ENCODE results near the gene PHF23.

PHF23 gene

DNA sequence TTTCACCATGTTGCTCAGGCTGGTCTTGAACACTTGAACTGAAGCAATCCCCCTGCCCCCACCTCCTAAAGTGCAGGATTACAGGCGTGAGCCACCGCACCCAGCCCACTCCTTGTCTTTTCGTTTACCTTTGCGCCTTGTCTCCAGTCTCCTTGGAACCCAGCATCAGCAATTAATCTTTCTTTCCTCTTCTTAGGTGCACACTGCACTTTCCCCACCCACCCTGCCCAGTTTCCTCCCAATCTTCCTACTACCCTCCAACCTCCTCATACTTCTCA lies 24.5 kb upstream of the PHF23 start:
- TF ChIP-seq FOXP2 (optimal IDR thresholded peaks at IDR 0.05; ENCODE audit: borderline replicate concordance, extremely low read depth, extremely low read length, insufficient read depth): peak; percentile 3
- TF ChIP-seq SIN3A (IDR thresholded peaks at IDR 0.05; ENCODE audit: borderline replicate concordance, insufficient read depth, low read length): no peak
- no peak for TF ChIP-seq POLR2AphosphoS5 (IDR thresholded peaks at IDR 0.05; ENCODE audit: low read depth, low read length)
- TF ChIP-seq, protein P1, sequence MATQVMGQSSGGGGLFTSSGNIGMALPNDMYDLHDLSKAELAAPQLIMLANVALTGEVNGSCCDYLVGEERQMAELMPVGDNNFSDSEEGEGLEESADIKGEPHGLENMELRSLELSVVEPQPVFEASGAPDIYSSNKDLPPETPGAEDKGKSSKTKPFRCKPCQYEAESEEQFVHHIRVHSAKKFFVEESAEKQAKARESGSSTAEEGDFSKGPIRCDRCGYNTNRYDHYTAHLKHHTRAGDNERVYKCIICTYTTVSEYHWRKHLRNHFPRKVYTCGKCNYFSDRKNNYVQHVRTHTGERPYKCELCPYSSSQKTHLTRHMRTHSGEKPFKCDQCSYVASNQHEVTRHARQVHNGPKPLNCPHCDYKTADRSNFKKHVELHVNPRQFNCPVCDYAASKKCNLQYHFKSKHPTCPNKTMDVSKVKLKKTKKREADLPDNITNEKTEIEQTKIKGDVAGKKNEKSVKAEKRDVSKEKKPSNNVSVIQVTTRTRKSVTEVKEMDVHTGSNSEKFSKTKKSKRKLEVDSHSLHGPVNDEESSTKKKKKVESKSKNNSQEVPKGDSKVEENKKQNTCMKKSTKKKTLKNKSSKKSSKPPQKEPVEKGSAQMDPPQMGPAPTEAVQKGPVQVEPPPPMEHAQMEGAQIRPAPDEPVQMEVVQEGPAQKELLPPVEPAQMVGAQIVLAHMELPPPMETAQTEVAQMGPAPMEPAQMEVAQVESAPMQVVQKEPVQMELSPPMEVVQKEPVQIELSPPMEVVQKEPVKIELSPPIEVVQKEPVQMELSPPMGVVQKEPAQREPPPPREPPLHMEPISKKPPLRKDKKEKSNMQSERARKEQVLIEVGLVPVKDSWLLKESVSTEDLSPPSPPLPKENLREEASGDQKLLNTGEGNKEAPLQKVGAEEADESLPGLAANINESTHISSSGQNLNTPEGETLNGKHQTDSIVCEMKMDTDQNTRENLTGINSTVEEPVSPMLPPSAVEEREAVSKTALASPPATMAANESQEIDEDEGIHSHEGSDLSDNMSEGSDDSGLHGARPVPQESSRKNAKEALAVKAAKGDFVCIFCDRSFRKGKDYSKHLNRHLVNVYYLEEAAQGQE (IDR thresholded peaks at IDR 0.05; ENCODE audit: insufficient read depth in 1 of 2, low read depth in 2 of 2, low read length in 2 of 2): no peak
- no peak for TF ChIP-seq TAF1 (IDR thresholded peaks at IDR 0.05; ENCODE audit: borderline replicate concordance, insufficient read depth, low read length)

DNA sequence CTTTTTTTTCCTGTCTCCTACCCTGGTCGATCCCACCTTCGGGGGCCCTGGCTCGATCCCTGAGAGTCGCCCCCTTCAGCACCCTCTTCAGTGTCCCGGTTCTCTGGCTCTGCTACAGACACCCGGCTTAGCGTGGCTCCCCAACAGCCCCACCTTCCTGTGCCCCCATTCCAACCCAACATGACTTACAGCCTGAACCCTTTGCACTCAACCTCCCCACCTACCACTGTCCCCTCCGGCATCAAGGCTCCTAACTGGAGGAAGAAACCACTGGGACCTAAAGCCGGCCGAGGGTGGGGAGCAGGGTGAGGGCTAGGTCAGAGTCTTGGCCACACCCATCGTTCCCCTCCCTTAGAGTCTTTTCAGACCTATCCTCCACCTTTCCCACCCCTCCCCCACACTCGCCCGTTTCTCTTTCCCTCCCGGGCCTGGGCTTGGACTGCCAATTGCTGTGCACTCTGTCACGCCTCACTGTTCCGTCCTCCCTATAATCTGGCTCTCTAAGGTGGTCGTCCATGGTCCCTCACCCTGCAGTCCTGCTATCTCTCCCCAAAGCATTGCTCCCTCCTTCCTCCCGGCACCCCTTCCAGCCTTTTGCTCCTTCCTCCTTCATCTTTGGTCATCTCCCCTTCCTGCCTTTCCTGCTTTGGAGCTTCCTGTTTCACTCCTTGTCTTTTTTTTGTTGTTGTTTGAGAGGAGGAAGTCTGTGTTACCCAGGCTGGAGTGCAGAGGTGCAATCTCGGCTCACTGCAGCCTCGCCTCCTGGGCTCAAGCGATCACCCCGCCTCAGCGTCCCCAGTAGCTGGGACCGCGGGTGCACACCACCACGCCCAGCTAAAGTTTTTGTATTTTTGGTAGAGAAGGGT lies 23.9 kb upstream of the PHF23 start:
- TF ChIP-seq TAF1 (IDR thresholded peaks at IDR 0.05; ENCODE audit: borderline replicate concordance, insufficient read depth, low read length): peak; percentile 44; the same call in 1 of the 2 replicates
- TF ChIP-seq, protein P1 (IDR thresholded peaks at IDR 0.05; ENCODE audit: insufficient read depth in 1 of 2, low read depth in 2 of 2, low read length in 2 of 2): no peak
- 0 out of 2 replicates have a peak, but pooled peaks have one; percentile 60 for TF ChIP-seq SIN3A (IDR thresholded peaks at IDR 0.05; ENCODE audit: borderline replicate concordance, insufficient read depth, low read length)
- TF ChIP-seq FOXP2 (optimal IDR thresholded peaks at IDR 0.05; ENCODE audit: borderline replicate concordance, extremely low read depth, extremely low read length, insufficient read depth): peak; percentile 12
- TF ChIP-seq POLR2AphosphoS5 (IDR thresholded peaks at IDR 0.05; ENCODE audit: low read depth, low read length): no peak; the same call in 1 of the 2 replicates

DNA sequence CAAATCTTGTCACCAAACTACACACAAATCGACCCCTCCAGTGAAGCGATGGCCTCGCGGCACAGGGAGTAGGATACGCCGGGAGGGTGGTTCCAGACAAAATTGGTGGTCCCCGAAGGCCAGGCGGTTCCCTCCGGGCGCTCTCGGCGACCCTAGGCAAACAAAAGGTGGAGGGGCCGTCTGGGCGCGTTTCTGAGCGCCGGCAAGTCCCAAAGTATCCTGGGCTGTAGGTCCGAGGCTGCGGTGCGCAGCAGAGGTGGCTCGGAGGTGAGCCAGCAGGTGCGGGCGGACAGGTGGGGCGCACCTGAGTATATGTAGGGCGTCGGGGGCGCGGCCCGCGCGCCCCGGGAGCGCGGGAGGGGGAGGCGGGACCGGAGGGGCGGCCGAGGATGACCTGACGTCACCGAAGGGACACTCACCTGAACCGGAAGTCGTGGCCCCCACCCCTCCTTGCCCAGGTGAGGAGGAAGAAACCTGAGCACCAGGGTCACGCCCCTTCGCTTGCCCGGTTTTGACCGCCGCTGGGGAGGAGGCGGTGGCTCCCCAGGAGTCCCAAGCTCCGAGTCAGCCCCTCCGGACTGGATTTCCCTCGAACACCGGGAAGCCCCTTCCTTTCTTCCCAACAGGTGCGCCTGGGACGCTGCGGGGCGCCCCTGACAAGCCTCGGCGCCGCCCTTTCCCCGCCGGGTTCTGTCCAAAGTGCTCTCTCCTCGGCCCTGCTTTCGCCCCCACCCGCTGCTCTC lies 23.1 kb upstream of the PHF23 start, which contains the start of gene CLDN7:
TSS of gene CLDN7 (minus strand) at position 287 of the 743 bp plus-strand sequence. CDS start 435 bp downstream, outside the sequence.
- TF ChIP-seq, protein P1 (IDR thresholded peaks at IDR 0.05; ENCODE audit: insufficient read depth in 1 of 2, low read depth in 2 of 2, low read length in 2 of 2): no peak
- TF ChIP-seq FOXP2 (optimal IDR thresholded peaks at IDR 0.05; ENCODE audit: borderline replicate concordance, extremely low read depth, extremely low read length, insufficient read depth) (no peak), TAF1 (IDR thresholded peaks at IDR 0.05; ENCODE audit: borderline replicate concordance, insufficient read depth, low read length) (no peak), SIN3A (IDR thresholded peaks at IDR 0.05; ENCODE audit: borderline replicate concordance, insufficient read depth, low read length) (no peak), POLR2AphosphoS5 (IDR thresholded peaks at IDR 0.05; ENCODE audit: low read depth, low read length) (no peak)

DNA sequence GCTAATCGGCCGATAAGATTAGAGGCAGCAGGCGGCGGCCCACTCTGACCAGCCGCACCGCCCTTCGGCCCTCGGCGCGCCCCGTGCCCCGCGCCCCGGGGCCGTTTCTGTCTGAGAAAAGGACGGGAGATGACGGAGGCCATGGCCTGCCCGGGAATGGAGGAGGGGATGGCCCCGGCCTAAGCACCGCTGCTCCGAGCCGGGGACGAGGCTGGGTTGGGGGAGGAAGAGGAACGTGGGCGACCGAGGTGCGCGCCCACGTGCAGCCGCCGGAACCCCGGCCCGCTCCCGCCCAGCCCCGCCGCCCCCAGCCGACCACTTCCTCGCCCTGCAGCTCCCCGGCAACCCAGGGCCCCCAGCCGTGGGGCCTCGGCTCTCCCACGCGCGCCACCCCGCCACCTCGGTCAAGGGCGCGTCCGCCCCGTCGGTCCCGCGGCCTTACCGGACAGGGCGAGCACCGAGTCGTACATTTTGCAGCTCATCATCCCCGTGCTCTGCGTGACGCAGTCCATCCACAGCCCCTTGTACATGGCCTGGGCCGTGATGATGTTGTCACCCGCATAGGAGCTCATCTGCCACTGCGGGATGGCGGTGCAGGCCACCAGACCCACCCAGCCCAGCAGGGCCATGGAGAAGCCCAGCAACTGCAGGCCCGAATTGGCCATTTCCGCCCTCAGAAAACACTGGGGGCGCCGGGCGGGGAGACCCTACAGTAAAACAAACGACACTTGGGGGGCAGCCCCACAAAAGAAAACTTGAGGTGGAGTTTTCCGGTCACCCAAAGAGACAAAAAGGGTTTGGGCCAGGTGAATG lies 22.3 kb upstream of the PHF23 start:
- TF ChIP-seq POLR2AphosphoS5 (IDR thresholded peaks at IDR 0.05; ENCODE audit: low read depth, low read length) (no peak), FOXP2 (optimal IDR thresholded peaks at IDR 0.05; ENCODE audit: borderline replicate concordance, extremely low read depth, extremely low read length, insufficient read depth) (no peak), TAF1 (IDR thresholded peaks at IDR 0.05; ENCODE audit: borderline replicate concordance, insufficient read depth, low read length) (no peak), SIN3A (IDR thresholded peaks at IDR 0.05; ENCODE audit: borderline replicate concordance, insufficient read depth, low read length) (no peak)
- TF ChIP-seq, protein P1 (IDR thresholded peaks at IDR 0.05; ENCODE audit: insufficient read depth in 1 of 2, low read depth in 2 of 2, low read length in 2 of 2): no peak

Data from PFSK-1 (cell line).